ENCODE results near the gene SPG7. TPM values are rescaled to one million over a fixed set of nuclear protein-coding genes. Genes with fewer than 3 reads are reported as not detected.

SPG7 gene
- total and polyA plus RNA-seq, 4 donors, result 81.4 to 150 (median 113) TPM

GRCh38 chr16:89572073-89572484 is 63.9 kb downstream of the SPG7 start:
- Histone ChIP-seq H3K9me3 (ENCODE audit: control insufficient read depth, insufficient read depth, low read length) (no peaks in the 10 kb centered on the region), H3K36me3 (ENCODE audit: control insufficient read depth, insufficient read depth, low read length) (peaks cover 15% of the 10 kb centered on the region), H3K4me1 (ENCODE audit: control insufficient read depth, insufficient read depth, low read length) (peaks cover 18% of the 10 kb centered on the region), H3K4me3 (ENCODE audit: low read depth, low read length) (no peak overlapping the region), H3K27me3 (ENCODE audit: control insufficient read depth, insufficient read depth, low read length) (peaks cover 33% of the 10 kb centered on the region), H3K27ac (ENCODE audit: low read depth, low read length) (no peak overlapping the region)
- WGBS (ENCODE audit: insufficient coverage), result 95% methylated on average over 11 of the region's 14 CpGs
- DNase-seq (ENCODE audit: low read depth in 4 of 6, low spot score in 6 of 6), result no peak

- Histone ChIP-seq H3K4me1 (ENCODE audit: control insufficient read depth, insufficient read depth, low read length) (peaks cover 18% of the 10 kb centered on the region), H3K27ac (ENCODE audit: low read depth, low read length) (no peak overlapping the region), H3K27me3 (ENCODE audit: control insufficient read depth, insufficient read depth, low read length) (peaks cover 33% of the 10 kb centered on the region), H3K4me3 (ENCODE audit: low read depth, low read length) (no peak overlapping the region), H3K9me3 (ENCODE audit: control insufficient read depth, insufficient read depth, low read length) (no peaks in the 10 kb centered on the region), H3K36me3 (ENCODE audit: control insufficient read depth, insufficient read depth, low read length) (peaks cover 15% of the 10 kb centered on the region)
- no peak for DNase-seq (ENCODE audit: low read depth in 4 of 6, low spot score in 6 of 6)
- 88% methylated on average over 18 of the region's 19 CpGs for WGBS (ENCODE audit: insufficient coverage)
Measured at GRCh38 chr16:89572485-89573205, 64.4 kb downstream of the SPG7 start.

GRCh38 chr16:89573826-89574680 is 65.8 kb downstream of the SPG7 start:
- no peak overlapping the region for H3K4me3 ChIP-seq (ENCODE audit: low read depth, low read length)
- H3K9me3 ChIP-seq (ENCODE audit: control insufficient read depth, insufficient read depth, low read length), result no peaks in the 10 kb centered on the region
- H3K36me3 ChIP-seq (ENCODE audit: control insufficient read depth, insufficient read depth, low read length), result peaks cover 7% of the 10 kb centered on the region
- H3K27me3 ChIP-seq (ENCODE audit: control insufficient read depth, insufficient read depth, low read length), result peaks cover 33% of the 10 kb centered on the region
- no peak for DNase-seq (ENCODE audit: low read depth in 4 of 6, low spot score in 6 of 6)
- no peak overlapping the region for H3K27ac ChIP-seq (ENCODE audit: low read depth, low read length)
- 72% methylated on average over 31 of the region's 31 CpGs for WGBS (ENCODE audit: insufficient coverage)
- peaks cover 18% of the 10 kb centered on the region for H3K4me1 ChIP-seq (ENCODE audit: control insufficient read depth, insufficient read depth, low read length)

GRCh38 chr16:89574681-89575246 is 66.6 kb downstream of the SPG7 start:
- Histone ChIP-seq H3K9me3 (ENCODE audit: control insufficient read depth, insufficient read depth, low read length) (no peaks in the 10 kb centered on the region), H3K27me3 (ENCODE audit: control insufficient read depth, insufficient read depth, low read length) (peaks cover 33% of the 10 kb centered on the region), H3K4me1 (ENCODE audit: control insufficient read depth, insufficient read depth, low read length) (peaks cover 18% of the 10 kb centered on the region), H3K36me3 (ENCODE audit: control insufficient read depth, insufficient read depth, low read length) (peaks cover 12% of the 10 kb centered on the region), H3K4me3 (ENCODE audit: low read depth, low read length) (no peak overlapping the region), H3K27ac (ENCODE audit: low read depth, low read length) (no peak overlapping the region)
- WGBS (ENCODE audit: insufficient coverage), result under 1% methylated on average over 51 of the region's 55 CpGs
- DNase-seq (ENCODE audit: low read depth in 4 of 6, low spot score in 6 of 6), result peak in 1 of 6 donors; percentile 35

- no peak within 1 kb of the TSS for H3K4me3 ChIP-seq (ENCODE audit: low read depth, low read length)
- H3K4me1 ChIP-seq (ENCODE audit: control insufficient read depth, insufficient read depth, low read length), result peaks cover 18% of the 10 kb centered on the region
- under 1% methylated on average over 101 of the region's 103 CpGs for WGBS (ENCODE audit: insufficient coverage)
- peaks cover 33% of the 10 kb centered on the region for H3K27me3 ChIP-seq (ENCODE audit: control insufficient read depth, insufficient read depth, low read length)
- DNase-seq (ENCODE audit: low read depth in 4 of 6, low spot score in 6 of 6), result peak in 1 of 6 donors; percentile 35
- H3K9me3 ChIP-seq (ENCODE audit: control insufficient read depth, insufficient read depth, low read length), result no peaks in the 10 kb centered on the region
- peaks cover 12% of the 10 kb centered on the region for H3K36me3 ChIP-seq (ENCODE audit: control insufficient read depth, insufficient read depth, low read length)
- no peak within 1 kb of the TSS for H3K27ac ChIP-seq (ENCODE audit: low read depth, low read length)
Measured at GRCh38 chr16:89575247-89576152, 67.3 kb downstream of the SPG7 start, which contains the start of gene CPNE7. CPNE7 (plus strand) TSS chr16:89575758; CDS start chr16:89575898, 140 bp downstream.

- H3K9me3 ChIP-seq (ENCODE audit: control insufficient read depth, insufficient read depth, low read length), result no peaks in the 10 kb centered on the region
- 11% methylated on average over 88 of the region's 89 CpGs for WGBS (ENCODE audit: insufficient coverage)
- H3K27ac ChIP-seq (ENCODE audit: low read depth, low read length), result no peak overlapping the region
- no peak overlapping the region for H3K4me3 ChIP-seq (ENCODE audit: low read depth, low read length)
- H3K27me3 ChIP-seq (ENCODE audit: control insufficient read depth, insufficient read depth, low read length), result peaks cover 31% of the 10 kb centered on the region
- H3K36me3 ChIP-seq (ENCODE audit: control insufficient read depth, insufficient read depth, low read length), result peaks cover 14% of the 10 kb centered on the region
- peaks cover 18% of the 10 kb centered on the region for H3K4me1 ChIP-seq (ENCODE audit: control insufficient read depth, insufficient read depth, low read length)
- no peak for DNase-seq (ENCODE audit: low read depth in 4 of 6, low spot score in 6 of 6)
Measured at GRCh38 chr16:89576153-89577054, 68.2 kb downstream of the SPG7 start.

- Histone ChIP-seq H3K4me3 (ENCODE audit: low read depth, low read length) (no peak overlapping the region), H3K27me3 (ENCODE audit: control insufficient read depth, insufficient read depth, low read length) (peaks cover 29% of the 10 kb centered on the region)
- WGBS (ENCODE audit: insufficient coverage), result 91% methylated on average over 24 of the region's 25 CpGs
Measured at GRCh38 chr16:89577055-89577759, 69.0 kb downstream of the SPG7 start.

GRCh38 chr16:89579351-89579750 is 71.1 kb downstream of the SPG7 start:
- peaks cover 38% of the 10 kb centered on the region for H3K36me3 ChIP-seq (ENCODE audit: control insufficient read depth, insufficient read depth, low read length)
- 91% methylated on average over 15 of the region's 15 CpGs for WGBS (ENCODE audit: insufficient coverage)
- DNase-seq (ENCODE audit: low read depth in 4 of 6, low spot score in 6 of 6), result no peak
- no peaks in the 10 kb centered on the region for H3K9me3 ChIP-seq (ENCODE audit: control insufficient read depth, insufficient read depth, low read length)
- no peak overlapping the region for H3K27ac ChIP-seq (ENCODE audit: low read depth, low read length)
- peaks cover 11% of the 10 kb centered on the region for H3K4me1 ChIP-seq (ENCODE audit: control insufficient read depth, insufficient read depth, low read length)
- H3K4me3 ChIP-seq (ENCODE audit: low read depth, low read length), result no peak overlapping the region
- peaks cover 17% of the 10 kb centered on the region for H3K27me3 ChIP-seq (ENCODE audit: control insufficient read depth, insufficient read depth, low read length)

More at GRCh38 chr16:89577055-89577759, 69.0 kb downstream of the SPG7 start:
- H3K36me3 ChIP-seq (ENCODE audit: control insufficient read depth, insufficient read depth, low read length), result peaks cover 16% of the 10 kb centered on the region
- no peak for DNase-seq (ENCODE audit: low read depth in 4 of 6, low spot score in 6 of 6)
- no peak overlapping the region for H3K27ac ChIP-seq (ENCODE audit: low read depth, low read length)
- H3K9me3 ChIP-seq (ENCODE audit: control insufficient read depth, insufficient read depth, low read length), result no peaks in the 10 kb centered on the region
- peaks cover 18% of the 10 kb centered on the region for H3K4me1 ChIP-seq (ENCODE audit: control insufficient read depth, insufficient read depth, low read length)
